HFF-Myc (cell line): ENCODE data around the gene PTGER3.
A peak's percentile ranks its signal among the peaks of the same experiment; 100 is the strongest.

Source experiments
- DNase-seq: peaks from one replicate; pipeline ENCODE4 v3.0.0-alpha.2; 2011; ENCODE audit warnings: low read depth; ENCODE audit errors: extremely low read depth
- H3K4me3 ChIP-seq: replicated peaks from 2 replicates; pipeline ENCODE4 v1.5.1; 2011; ENCODE audit warnings: low read depth, mild to moderate bottlenecking, control low read depth, low read length
- CTCF ChIP-seq: IDR thresholded peaks from 2 replicates; pipeline ENCODE4 v1.5.1; 2012; ENCODE audit warnings: mild to moderate bottlenecking, low read depth, low read length, control low read depth; ENCODE audit errors: missing control alignments

The PTGER3 gene

GRCh38 chr1:71087060-71087459 is 39.4 kb upstream of the PTGER3 start:
- no peak overlapping the region for H3K4me3 ChIP-seq
- DNase-seq: no peak
- TF ChIP-seq CTCF: no peak

- no peak overlapping the region for H3K4me3 ChIP-seq
- no peak for DNase-seq
- no peak for TF ChIP-seq CTCF
Measured at GRCh38 chr1:71086331-71086730, 38.7 kb upstream of the PTGER3 start.

- TF ChIP-seq CTCF: no peak
- DNase-seq: no peak
- H3K4me3 ChIP-seq: no peak overlapping the region
Measured at GRCh38 chr1:71083271-71083670, 35.7 kb upstream of the PTGER3 start.

- no peak for DNase-seq
- H3K4me3 ChIP-seq: peak overlapping the region; percentile 96
- no peak for TF ChIP-seq CTCF
Measured at GRCh38 chr1:71081697-71082080, 34.1 kb upstream of the PTGER3 start.

- H3K4me3 ChIP-seq: peak within 1 kb of the TSS; percentile 96
- TF ChIP-seq CTCF: peak; percentile 81
- DNase-seq: peak; percentile 89
Measured at GRCh38 chr1:71080739-71081696, 33.4 kb upstream of the PTGER3 start, which contains the start of gene ZRANB2. Gene ZRANB2 (minus strand): TSS chr1:71081035. CDS start chr1:71080995, 40 bp downstream.

- DNase-seq: no peak
- no peak for TF ChIP-seq CTCF
- peak overlapping the region; percentile 96 for H3K4me3 ChIP-seq
Measured at GRCh38 chr1:71080230-71080738, 32.7 kb upstream of the PTGER3 start.
